Erythroblast (primary cell): ENCODE data around the gene KIF16B.

Experiments used
- GATA1 ChIP-seq: IDR thresholded peaks from 2 replicates; pipeline ENCODE4 v1.6.1; 2011; ENCODE audit warnings: low read depth, mild to moderate bottlenecking, control low read depth, low read length, moderate library complexity
- POLR2A ChIP-seq: IDR thresholded peaks from 2 replicates; pipeline ENCODE4 v1.6.1; 2011; ENCODE audit warnings: mild to moderate bottlenecking, low read length

GRCh38 chr20:16390991-16391390, 182.3 kb downstream of the KIF16B start:
- no peak for TF ChIP-seq POLR2A
- no peak for TF ChIP-seq GATA1
